Lung (tissue), 12 donors: ENCODE measurements around the gene CD38. TPM values are rescaled to one million over a fixed set of nuclear protein-coding genes. Genes with fewer than 3 reads are reported as not detected.
A peak's percentile ranks its signal among the peaks of the same experiment; 100 is the strongest.
"Not testable (repeated sequence)": the region's sequence is repeated elsewhere in the genome, so short reads cannot be mapped to it uniquely, and the experiment has no call there.

Source experiments
- ATAC-seq: fragments of 200-7000 bp; cut with Tn5 transposase; one replicate; pipeline ENCODE4 v1.9.1; 2020; ENCODE audit warnings: moderate number of reproducible peaks; ENCODE audit not compliant: insufficient read depth, low FRiP score
- DNase-seq, 3 donors: peaks; one replicate each; pipeline ENCODE4 v3.0.0-alpha.2; 2013 to 2017
- H3K27ac ChIP-seq, 2 donors: one replicate each; pipeline ENCODE4 v1.5.1; 2013; ENCODE audit warnings: mild to moderate bottlenecking in 2 of 2, moderate library complexity in 2 of 2, control low read depth in 1 of 2, inconsistent platforms in 1 of 2, low read depth in 1 of 2, low read length in 1 of 2
- H3K27me3 ChIP-seq, 3 donors: one replicate each; pipeline ENCODE4 v1.5.1; 2013; ENCODE audit warnings: low read length in 2 of 3; ENCODE audit not compliant: control insufficient read depth in 3 of 3, insufficient read depth in 3 of 3
- H3K36me3 ChIP-seq, 4 donors: one replicate each; pipeline ENCODE4 v1.5.1; 2013; ENCODE audit warnings: low read length in 4 of 4, mild to moderate bottlenecking in 1 of 4, moderate library complexity in 1 of 4; ENCODE audit not compliant: control insufficient read depth in 4 of 4, insufficient read depth in 4 of 4
- H3K4me1 ChIP-seq, 5 donors: one replicate each; pipeline ENCODE4 v1.5.1; 2013; ENCODE audit warnings: low read length in 5 of 5, mild to moderate bottlenecking in 2 of 5, moderate library complexity in 1 of 5; ENCODE audit not compliant: control insufficient read depth in 5 of 5, insufficient read depth in 5 of 5
- H3K4me3 ChIP-seq: one replicate; pipeline ENCODE4 v1.5.1; 2013; ENCODE audit warnings: mild to moderate bottlenecking, control low read depth, moderate library complexity
- H3K9ac ChIP-seq, 2 donors: one replicate each; pipeline ENCODE4 v1.5.1; 2013; ENCODE audit warnings: low read length in 2 of 2, control low read depth in 1 of 2; ENCODE audit not compliant: insufficient read depth in 1 of 2
- H3K9me3 ChIP-seq, 4 donors: one replicate each; pipeline ENCODE4 v1.5.1; 2013; ENCODE audit warnings: low read length in 3 of 4, mild to moderate bottlenecking in 1 of 4, moderate library complexity in 1 of 4; ENCODE audit not compliant: control insufficient read depth in 4 of 4, insufficient read depth in 3 of 4
- CTCF ChIP-seq: IDR thresholded peaks from 2 replicates; pipeline ENCODE4 v1.5.1; 2012; ENCODE audit warnings: mild to moderate bottlenecking; ENCODE audit errors: control extremely low read depth, extremely low read depth
- WGBS, 2 donors: extraction: QIAGEN DNeasy Blood & Tissue Kit; methylation state at CpG; one replicate each; pipeline ENCODE4 v1.1.7; 2013; 5-methylcytosine and 5-hydroxymethylcytosine counted together
- polyA plus RNA-seq, 2 donors: library from polyadenylated mRNA; stranded (reverse); fragments of 200-250 nt; gene quantifications; one replicate each; pipeline ENCODE4 v1.2.1, GENCODE V29; 2013
- total RNA-seq, 2 donors: library from RNA; depleted of rRNA in 1 of 2; stranded (reverse); fragments of >200 nt in 1 of 2; gene quantifications; one replicate each; pipeline ENCODE4 v1.2.1, GENCODE V29; 2014 to 2021
- donor health status: control.
- donor health status: control.
- donor health status: Bipolar disorder and iron deficiency.
- donor health status: healthy.
- donor health status: DM: yes; HTN: yes; CAD: no.

CD38 gene
- total and polyA plus RNA-seq, 4 donors: 4.8 to 47.2 (median 14.4) TPM

GRCh38 chr4:15853345-15853744 lies 75.2 kb downstream of the CD38 start:
- 85 to 91% methylated on average over 5 of the region's 5 CpGs for WGBS, 2 donors

GRCh38 chr4:15855804-15856475 lies 77.8 kb downstream of the CD38 start:
- peaks cover 0 to 2% (median 0%) of the 10 kb centered on the region in 3 donors for H3K27me3 ChIP-seq
- H3K27ac ChIP-seq: no peak overlapping the region
- ATAC-seq: no peak
- H3K9me3 ChIP-seq: no peaks in the 10 kb centered on the region
- H3K36me3 ChIP-seq: no peaks in the 10 kb centered on the region
- no peak for TF ChIP-seq CTCF
- peak; percentile 30 to 70 (median 47) for DNase-seq
- 66 to 70% methylated on average over 7 of the region's 7 CpGs for WGBS, 2 donors
- no peak overlapping the region for H3K9ac ChIP-seq
- no peak overlapping the region for H3K4me3 ChIP-seq
- H3K4me1 ChIP-seq: no peaks in the 10 kb centered on the region

More at GRCh38 chr4:15853345-15853744, 75.2 kb downstream of the CD38 start:
- DNase-seq (no peak), ATAC-seq (no peak)
- no peak for TF ChIP-seq CTCF
- Histone ChIP-seq H3K9me3 (no peaks in the 10 kb centered on the region), H3K9ac (no peak overlapping the region), H3K4me3 (no peak overlapping the region), H3K27ac (no peak overlapping the region), H3K36me3 (no peaks in the 10 kb centered on the region), H3K4me1 (no peaks in the 10 kb centered on the region), H3K27me3 (peaks cover 0 to 2% (median 0%) of the 10 kb centered on the region in 3 donors)

GRCh38 chr4:15861198-15861597 lies 83.1 kb downstream of the CD38 start:
- not testable (repeated sequence) for H3K4me3 ChIP-seq, H3K27me3 ChIP-seq, H3K27ac ChIP-seq, H3K4me1 ChIP-seq, H3K9ac ChIP-seq, H3K36me3 ChIP-seq, DNase-seq, ATAC-seq, H3K9me3 ChIP-seq
- 34 to 62% methylated on average over 4 of the region's 4 CpGs for WGBS, 2 donors

GRCh38 chr4:15864651-15865566 lies 86.8 kb downstream of the CD38 start:
- Histone ChIP-seq H3K4me1 (no peaks in the 10 kb centered on the region), H3K27ac (no peak overlapping the region), H3K4me3 (no peak overlapping the region), H3K36me3 (no peaks in the 10 kb centered on the region), H3K9me3 (no peaks in the 10 kb centered on the region), H3K9ac (no peak overlapping the region), H3K27me3 (no peaks in the 10 kb centered on the region)
- ATAC-seq (no peak), DNase-seq (no peak)
- 77 to 89% methylated on average over 2 of the region's 2 CpGs for WGBS, 2 donors
- no peak for TF ChIP-seq CTCF
